ENCODE results near the gene CES3.

Gene CES3

DNA sequence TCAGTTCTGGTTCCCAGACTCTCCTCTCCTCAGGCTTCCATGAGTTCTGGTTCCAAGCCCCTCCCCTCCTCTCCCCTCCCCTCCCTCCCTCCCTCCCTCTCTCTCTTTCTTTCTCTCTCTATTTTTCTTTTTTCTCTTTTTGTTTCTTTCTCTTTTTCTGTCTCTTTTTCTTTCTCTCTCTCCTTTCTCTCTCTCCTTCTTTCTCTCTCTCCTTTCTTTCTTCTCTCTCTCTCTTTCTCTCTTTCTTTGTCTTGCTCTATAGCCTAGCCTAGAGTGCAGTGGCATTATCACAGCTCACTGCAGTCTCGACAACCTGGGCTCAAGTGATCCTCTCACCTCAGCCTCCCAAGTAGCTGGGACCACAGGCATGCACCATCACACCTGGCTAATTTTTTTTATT is 796 bp upstream of the CES3 start:
- no peak for DNase-seq
- peaks cover 14% of the 10 kb centered on the region for H3K4me1 Mint-ChIP-seq
- no peak overlapping the region for H3K4me3 Mint-ChIP-seq
- peaks cover 42% of the 10 kb centered on the region for H3K27me3 Mint-ChIP-seq (ENCODE audit: low read depth, poor library complexity)
- no peaks in the 10 kb centered on the region for H3K9me3 Mint-ChIP-seq
- TF ChIP-seq, protein P1, sequence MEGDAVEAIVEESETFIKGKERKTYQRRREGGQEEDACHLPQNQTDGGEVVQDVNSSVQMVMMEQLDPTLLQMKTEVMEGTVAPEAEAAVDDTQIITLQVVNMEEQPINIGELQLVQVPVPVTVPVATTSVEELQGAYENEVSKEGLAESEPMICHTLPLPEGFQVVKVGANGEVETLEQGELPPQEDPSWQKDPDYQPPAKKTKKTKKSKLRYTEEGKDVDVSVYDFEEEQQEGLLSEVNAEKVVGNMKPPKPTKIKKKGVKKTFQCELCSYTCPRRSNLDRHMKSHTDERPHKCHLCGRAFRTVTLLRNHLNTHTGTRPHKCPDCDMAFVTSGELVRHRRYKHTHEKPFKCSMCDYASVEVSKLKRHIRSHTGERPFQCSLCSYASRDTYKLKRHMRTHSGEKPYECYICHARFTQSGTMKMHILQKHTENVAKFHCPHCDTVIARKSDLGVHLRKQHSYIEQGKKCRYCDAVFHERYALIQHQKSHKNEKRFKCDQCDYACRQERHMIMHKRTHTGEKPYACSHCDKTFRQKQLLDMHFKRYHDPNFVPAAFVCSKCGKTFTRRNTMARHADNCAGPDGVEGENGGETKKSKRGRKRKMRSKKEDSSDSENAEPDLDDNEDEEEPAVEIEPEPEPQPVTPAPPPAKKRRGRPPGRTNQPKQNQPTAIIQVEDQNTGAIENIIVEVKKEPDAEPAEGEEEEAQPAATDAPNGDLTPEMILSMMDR (IDR thresholded peaks at IDR 0.05) = no peak
- H3K36me3 Mint-ChIP-seq (ENCODE audit: low read depth) = no peaks in the 10 kb centered on the region
- peak overlapping the region; percentile 88 for H3K27ac Mint-ChIP-seq

DNA sequence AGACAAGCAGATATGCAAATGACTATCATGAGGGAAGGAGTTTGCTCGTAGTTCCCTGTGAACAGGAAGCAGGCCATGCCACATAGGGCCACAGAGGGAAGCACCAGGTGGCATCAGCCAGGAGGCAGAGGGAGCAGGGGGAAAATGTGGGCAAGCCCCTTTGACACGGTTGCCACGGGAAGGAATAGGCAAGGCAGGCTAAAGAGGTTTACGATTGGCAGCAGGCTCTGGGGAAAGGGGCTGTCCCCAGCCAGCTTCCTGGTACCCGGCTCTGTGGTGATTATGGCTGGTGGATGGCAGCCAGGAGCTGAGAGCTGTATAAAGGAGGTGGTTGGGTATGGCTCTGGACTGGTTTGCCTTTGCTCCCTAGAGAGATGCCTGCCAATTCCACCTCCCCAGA is 848 bp downstream of the CES3 start:
- no peaks in the 10 kb centered on the region for H3K36me3 Mint-ChIP-seq (ENCODE audit: low read depth)
- peak overlapping the region; percentile 86 for H3K4me3 Mint-ChIP-seq
- DNase-seq = no peak
- TF ChIP-seq, protein P1 (IDR thresholded peaks at IDR 0.05) = no peak
- peaks cover 42% of the 10 kb centered on the region for H3K27me3 Mint-ChIP-seq (ENCODE audit: low read depth, poor library complexity)
- no peaks in the 10 kb centered on the region for H3K9me3 Mint-ChIP-seq
- peaks cover 14% of the 10 kb centered on the region for H3K4me1 Mint-ChIP-seq
- H3K27ac Mint-ChIP-seq = no peak overlapping the region

DNA sequence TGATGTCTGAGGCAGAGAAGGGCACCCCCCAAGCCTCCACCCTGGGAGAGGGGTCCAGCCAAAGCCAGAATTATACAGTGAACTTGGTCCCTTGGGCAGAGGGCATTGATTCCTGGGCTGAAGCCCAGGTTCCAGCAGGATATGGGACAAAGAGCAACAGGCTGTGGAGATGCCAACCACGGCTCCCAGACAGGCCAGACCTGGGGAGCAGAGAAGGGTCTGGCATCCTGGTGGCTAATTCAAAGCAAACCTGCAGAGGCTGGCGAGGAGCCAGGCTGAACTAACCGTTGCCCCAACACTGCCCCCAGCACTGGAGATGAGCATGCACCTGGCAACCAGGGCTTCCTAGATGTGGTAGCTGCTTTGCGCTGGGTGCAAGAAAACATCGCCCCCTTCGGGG is 3.0 kb downstream of the CES3 start:
- peaks cover 14% of the 10 kb centered on the region for H3K4me1 Mint-ChIP-seq
- H3K27me3 Mint-ChIP-seq (ENCODE audit: low read depth, poor library complexity) = peaks cover 26% of the 10 kb centered on the region
- TF ChIP-seq, protein P1 (IDR thresholded peaks at IDR 0.05) = no peak
- H3K27ac Mint-ChIP-seq = no peak overlapping the region
- no peak overlapping the region for H3K4me3 Mint-ChIP-seq
- H3K36me3 Mint-ChIP-seq (ENCODE audit: low read depth) = peaks cover 8% of the 10 kb centered on the region
- no peak for DNase-seq
- no peaks in the 10 kb centered on the region for H3K9me3 Mint-ChIP-seq

DNA sequence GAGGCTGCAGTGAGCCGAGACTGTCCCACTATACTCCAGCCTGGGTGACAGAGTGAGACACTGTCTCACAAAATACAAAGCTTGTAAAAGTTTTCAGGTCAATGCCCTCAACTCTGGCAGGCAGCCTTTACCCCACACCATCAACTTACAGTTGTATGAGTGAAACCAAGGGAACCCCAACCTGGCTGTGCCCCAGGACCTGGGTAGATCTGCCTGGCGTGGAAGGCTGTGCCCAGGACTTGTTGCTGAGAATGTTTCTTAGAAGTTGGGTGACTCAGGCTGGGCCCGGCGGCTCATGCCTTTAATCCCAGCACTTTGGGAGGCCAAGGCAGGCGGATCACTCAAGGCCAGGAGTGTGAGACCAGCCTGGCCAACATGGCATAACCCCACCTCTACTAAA is 7.8 kb downstream of the CES3 start:
- Mint-ChIP-seq H3K27ac (no peak overlapping the region), H3K4me3 (no peak overlapping the region), H3K27me3 (ENCODE audit: low read depth, poor library complexity) (peaks cover 19% of the 10 kb centered on the region), H3K4me1 (peaks cover 7% of the 10 kb centered on the region), H3K9me3 (no peaks in the 10 kb centered on the region), H3K36me3 (ENCODE audit: low read depth) (peaks cover 8% of the 10 kb centered on the region)
- TF ChIP-seq, protein P1 (IDR thresholded peaks at IDR 0.05) = no peak
- no peak for DNase-seq

DNA sequence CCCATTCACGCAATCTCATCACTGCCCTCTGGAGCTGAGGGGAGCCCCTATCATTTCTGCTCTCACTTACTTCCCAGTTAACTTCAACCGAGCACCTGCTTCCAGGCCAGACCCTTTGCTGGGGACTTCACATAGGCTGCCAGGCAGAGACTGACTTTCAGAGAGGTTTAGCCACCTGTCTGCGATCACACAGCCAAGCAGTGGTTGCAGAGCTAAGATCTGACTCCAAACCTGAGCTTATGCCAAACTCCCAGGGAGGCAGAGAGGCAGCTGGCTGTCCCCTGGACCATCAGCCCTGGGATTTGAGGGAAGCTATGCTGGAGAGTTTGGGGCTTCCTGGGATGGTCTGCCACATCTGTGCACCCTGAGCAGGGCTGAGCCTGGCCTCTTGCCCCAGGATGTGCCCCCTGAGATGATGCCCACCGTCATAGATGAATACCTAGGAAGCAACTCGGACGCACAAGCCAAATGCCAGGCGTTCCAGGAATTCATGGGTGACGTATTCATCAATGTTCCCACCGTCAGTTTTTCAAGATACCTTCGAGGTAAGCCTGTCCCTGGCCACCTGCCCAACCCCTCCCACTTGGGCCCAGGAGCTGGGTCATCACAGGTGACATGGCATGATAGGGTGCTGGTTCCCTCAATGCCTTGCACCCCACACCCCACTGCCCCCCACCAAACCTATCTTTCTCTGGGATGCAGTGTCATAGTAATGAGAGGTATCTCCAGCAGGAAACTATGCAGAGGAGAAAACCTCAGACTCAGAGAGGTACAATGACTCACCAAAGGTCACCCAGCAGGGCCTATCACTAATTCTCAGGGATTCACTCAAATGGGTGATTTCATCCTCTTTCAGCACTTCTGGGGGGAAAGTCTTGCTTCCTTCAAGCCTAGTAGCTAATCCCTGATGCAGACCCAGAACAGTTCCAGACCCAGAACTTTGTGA is 10.0 kb downstream of the CES3 start:
- TF ChIP-seq, protein P1 (IDR thresholded peaks at IDR 0.05) = no peak
- H3K27ac Mint-ChIP-seq = no peak overlapping the region
- H3K27me3 Mint-ChIP-seq (ENCODE audit: low read depth, poor library complexity) = peaks cover 10% of the 10 kb centered on the region
- H3K4me1 Mint-ChIP-seq = peaks cover 22% of the 10 kb centered on the region
- peaks cover 8% of the 10 kb centered on the region for H3K36me3 Mint-ChIP-seq (ENCODE audit: low read depth)
- peaks cover 6% of the 10 kb centered on the region for H3K9me3 Mint-ChIP-seq
- H3K4me3 Mint-ChIP-seq = no peak overlapping the region
- no peak for DNase-seq

DNA sequence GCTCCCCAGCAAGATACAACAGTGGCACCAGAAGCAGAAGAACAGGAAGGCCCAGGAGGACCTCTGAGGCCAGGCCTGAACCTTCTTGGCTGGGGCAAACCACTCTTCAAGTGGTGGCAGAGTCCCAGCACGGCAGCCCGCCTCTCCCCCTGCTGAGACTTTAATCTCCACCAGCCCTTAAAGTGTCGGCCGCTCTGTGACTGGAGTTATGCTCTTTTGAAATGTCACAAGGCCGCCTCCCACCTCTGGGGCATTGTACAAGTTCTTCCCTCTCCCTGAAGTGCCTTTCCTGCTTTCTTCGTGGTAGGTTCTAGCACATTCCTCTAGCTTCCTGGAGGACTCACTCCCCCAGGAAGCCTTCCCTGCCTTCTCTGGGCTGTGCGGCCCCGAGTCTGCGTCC is 11.9 kb downstream of the CES3 start:
- Mint-ChIP-seq H3K27me3 (ENCODE audit: low read depth, poor library complexity) (peaks cover 6% of the 10 kb centered on the region), H3K4me3 (no peak overlapping the region), H3K9me3 (peaks cover 6% of the 10 kb centered on the region), H3K4me1 (peaks cover 39% of the 10 kb centered on the region), H3K36me3 (ENCODE audit: low read depth) (peaks cover 1% of the 10 kb centered on the region), H3K27ac (peak overlapping the region; percentile 75)
- TF ChIP-seq, protein P1 (IDR thresholded peaks at IDR 0.05) = no peak
- DNase-seq = no peak

Measured in nephron progenitor cell (in vitro differentiated cells).